ENCODE measurements around the gene SHANK2.

SHANK2 gene

DNA sequence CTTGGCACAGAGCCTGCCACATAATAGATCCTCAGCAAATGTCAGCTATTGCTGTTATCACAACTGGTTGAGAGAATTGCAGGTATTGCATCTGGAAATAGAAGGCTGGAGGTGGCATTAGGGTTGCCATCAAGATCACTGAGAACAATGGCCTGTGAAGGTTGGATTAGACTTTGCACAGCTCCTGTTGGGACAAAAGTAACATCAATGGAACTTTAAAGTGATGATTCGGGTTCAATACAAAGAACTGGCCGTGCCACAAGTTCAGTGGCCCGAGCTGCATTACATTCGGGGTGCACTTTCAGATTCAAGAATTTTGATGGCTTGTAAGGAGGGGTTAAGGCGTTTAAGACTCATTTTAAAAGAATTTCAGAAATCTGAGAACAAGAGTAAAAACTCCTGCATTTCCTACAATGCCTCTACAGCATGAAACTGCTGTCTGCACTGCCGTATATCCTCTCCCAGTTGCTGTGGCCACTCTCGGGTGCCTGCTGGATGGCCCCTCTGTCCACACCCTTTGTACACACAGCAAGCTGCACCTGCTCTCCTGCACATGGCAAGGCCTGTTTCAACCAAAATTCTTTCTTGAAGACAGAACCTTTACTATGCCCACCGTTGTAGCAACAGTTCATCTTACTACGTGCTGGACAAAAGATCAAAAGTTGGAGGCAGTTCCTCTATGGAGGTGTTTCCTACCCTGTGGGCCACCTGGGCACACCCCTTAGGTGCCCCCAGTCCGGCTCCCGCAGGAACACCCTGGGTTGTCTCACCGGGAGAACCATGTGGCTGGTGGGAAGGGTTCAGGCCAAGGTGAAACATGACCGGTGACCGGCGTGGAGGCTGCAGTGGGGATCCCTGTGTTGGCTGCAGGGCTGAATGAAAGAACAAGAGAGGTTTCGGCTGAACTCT lies 17.5 kb upstream of the SHANK2 start:
- in situ Hi-C loops (cut with MboI; ENCODE audit: low sequenced_read_pairs): no loop called here

DNA sequence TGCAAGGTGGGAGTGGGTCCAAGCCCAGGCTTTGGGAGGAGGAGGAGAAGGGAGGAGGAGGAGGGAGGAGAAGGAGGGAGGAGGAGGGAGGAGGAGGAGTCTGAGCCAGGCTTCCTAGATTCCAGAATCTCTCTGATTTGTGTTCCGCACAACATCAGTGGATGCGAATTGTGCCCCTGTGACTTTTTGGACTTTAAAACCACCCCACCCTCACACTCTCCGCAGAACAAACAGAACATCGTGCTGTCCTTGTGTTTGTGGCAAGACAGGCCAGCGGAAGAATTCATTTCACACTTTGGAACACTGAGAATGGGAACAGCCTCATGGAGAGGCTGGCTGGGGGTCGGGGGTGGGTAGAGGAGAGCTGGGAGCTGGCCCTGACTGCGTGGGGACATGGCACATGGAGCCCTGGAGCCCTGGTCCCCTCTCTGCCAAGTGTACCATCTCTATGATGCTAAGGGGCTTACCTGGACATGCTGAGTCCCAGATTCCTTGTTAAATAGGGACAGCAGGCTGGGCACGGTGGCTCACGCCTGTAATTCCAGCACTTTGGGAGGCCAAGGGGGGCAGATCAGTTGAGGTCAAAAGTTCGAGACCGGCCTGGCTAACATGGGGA lies 16.4 kb upstream of the SHANK2 start:
- in situ Hi-C loops (cut with MboI; ENCODE audit: low sequenced_read_pairs): no loop called here

DNA sequence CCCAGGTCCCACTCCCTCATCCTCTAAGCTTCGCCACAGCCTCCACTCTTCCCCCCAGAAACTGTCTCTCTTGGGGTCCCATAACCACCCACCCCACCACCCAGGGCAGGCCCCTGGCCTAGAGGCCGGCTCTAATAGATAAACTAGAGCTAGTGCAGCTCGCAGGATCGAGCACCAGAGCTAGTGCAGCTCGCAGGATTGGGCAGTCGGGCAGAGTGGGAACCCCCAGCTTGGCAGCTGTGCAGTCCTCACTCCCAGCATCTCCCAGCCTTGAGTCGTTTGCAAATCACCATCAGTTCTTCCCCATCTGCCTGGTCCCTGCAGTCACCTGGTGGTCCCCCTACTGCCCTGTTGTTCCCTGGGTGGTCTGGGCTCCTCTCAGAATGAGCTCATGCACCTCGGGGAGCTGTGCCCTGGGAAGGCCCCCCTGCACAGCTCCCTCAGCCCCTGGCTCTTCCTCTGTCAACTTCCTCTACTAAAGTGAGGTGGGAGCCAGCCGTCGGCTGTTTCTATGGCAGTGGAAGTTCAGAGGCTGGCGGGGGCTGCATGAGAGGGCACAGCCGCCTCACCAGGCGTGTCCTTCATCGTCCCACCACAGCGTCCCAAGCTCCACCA lies 15.5 kb upstream of the SHANK2 start:
- in situ Hi-C loops (cut with MboI; ENCODE audit: low sequenced_read_pairs): no loop called here

- in situ Hi-C loops (cut with MboI; ENCODE audit: low sequenced_read_pairs): no loop called here
Observed at GRCh38 chr11:71266114-71266833, 13.9 kb upstream of the SHANK2 start.

GRCh38 chr11:71265559-71266092 lies 13.2 kb upstream of the SHANK2 start:
- in situ Hi-C loops (cut with MboI; ENCODE audit: low sequenced_read_pairs): no loop called here

DNA sequence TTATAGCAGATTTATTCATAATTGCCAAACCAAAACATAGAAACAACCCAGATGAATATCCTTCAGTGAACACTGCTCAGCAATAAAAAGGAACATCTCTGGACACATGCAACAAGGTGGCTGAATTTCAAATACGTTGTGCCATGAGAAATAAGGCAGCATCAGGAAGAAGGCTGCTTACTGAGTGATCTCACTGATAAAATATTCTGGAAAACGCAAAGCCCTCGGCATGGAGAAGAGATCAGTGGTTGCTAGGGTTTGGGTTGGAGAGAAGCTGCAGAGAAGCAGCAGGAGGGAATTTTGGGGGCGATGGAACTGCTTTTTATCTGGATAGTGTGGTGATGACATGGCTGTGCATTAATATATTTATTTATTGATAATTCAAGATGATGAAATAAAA lies 11.0 kb upstream of the SHANK2 start:
- in situ Hi-C loops (cut with MboI; ENCODE audit: low sequenced_read_pairs): no loop called here

- in situ Hi-C loops (cut with MboI; ENCODE audit: low sequenced_read_pairs): no loop called here
Observed at GRCh38 chr11:71255800-71256479, 3.6 kb upstream of the SHANK2 start.

DNA sequence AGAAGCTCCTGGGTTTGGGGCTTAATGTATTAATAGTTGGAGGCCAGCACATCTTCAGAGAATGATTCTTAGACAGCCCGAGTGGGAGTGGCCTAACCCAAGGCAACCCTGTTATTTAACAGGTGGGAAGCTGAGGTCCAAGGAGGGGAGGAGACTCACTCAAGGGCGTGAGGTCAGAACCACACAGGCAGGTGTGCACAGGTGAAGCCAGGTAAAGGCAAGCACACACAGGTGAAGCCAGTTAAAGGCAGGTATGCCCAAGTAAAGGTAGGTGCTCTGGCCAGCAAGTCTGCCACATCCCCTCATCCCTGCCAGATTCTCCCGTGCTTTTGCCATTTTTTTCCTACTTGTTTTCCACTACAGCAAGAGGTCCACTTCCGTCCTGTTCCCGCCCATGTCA lies 2.9 kb upstream of the SHANK2 start:
- in situ Hi-C loops (cut with MboI; ENCODE audit: low sequenced_read_pairs): no loop called here

DNA sequence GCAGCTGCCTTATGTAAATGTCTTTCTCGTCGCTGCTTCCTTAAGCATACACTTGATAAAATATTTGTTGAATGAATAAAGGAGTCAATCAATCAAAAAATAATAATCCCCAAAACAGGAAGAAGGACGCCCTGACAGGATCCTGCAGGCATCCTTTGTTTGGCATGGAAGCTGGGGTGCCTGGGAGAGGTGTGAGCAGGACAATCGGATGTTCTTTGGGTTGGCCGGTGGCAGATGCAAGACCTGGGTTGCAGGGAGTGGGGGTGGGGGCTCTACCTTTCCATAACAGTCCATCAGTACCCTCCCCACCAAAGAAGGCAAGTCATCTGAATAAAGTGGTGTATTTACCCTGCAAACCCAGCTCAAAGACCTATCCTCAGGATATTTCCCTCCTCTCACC lies 1.4 kb upstream of the SHANK2 start:
- in situ Hi-C loops (cut with MboI; ENCODE audit: low sequenced_read_pairs): no loop called here

- in situ Hi-C loops (cut with MboI; ENCODE audit: low sequenced_read_pairs): no loop called here
Observed at GRCh38 chr11:71252770-71253730, 673 bp upstream of the SHANK2 start.

- in situ Hi-C loops (cut with MboI; ENCODE audit: low sequenced_read_pairs): no loop called here
Observed at GRCh38 chr11:71251761-71252268, 562 bp downstream of the SHANK2 start.

DNA sequence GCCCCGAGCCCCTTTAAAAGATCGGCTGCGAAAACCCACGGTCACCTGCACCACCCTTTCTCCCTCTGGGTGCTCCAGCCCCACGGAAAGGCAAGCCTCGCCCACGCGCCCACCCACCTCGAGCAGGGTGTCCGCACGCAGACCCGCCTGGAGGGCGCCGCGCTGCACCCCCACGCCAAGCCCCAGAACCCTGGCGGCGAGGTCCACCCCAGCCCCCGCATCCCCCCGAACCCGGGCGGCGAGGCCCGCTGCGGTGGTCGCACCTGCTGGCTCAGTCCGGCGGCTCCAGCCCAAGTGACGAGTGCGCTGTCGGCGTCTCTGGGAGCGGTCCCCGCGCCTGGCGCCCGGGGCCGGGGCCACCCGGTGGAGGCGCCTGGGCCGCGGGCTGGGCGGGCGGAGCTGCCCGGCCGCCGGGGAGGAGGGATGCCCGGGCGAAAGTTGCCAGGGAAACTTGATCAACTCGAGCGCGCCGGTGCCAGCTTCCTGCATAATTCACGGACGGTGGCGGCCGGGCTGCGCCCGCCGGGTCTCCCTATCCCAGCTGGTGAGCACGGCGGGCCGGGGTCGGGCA lies 1.1 kb downstream of the SHANK2 start:
- in situ Hi-C loops (cut with MboI; ENCODE audit: low sequenced_read_pairs): no loop called here

GRCh38 chr11:71250523-71251150 lies 1.7 kb downstream of the SHANK2 start:
- in situ Hi-C loops (cut with MboI; ENCODE audit: low sequenced_read_pairs): no loop called here

DNA sequence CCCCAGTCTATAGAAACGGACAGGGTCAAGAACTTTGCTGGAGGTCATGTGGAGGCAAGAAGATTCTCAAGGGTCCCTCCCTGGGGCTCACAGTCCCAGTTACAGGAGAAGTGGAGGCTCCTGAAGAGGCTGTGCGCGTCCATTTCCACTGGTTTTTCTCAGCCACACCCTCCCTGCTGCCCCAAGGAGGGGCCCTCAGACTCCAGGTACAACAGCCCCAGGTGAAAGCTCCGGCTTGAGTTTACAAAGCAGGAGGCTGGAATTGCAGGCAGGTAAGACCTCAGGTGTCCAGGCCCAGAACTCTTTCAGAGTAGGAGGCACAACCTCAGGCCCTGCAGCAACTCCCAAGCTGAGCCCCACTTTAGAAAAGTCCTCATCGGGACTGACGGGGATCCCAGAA lies 3.1 kb downstream of the SHANK2 start:
- in situ Hi-C loops (cut with MboI; ENCODE audit: low sequenced_read_pairs): no loop called here

DNA sequence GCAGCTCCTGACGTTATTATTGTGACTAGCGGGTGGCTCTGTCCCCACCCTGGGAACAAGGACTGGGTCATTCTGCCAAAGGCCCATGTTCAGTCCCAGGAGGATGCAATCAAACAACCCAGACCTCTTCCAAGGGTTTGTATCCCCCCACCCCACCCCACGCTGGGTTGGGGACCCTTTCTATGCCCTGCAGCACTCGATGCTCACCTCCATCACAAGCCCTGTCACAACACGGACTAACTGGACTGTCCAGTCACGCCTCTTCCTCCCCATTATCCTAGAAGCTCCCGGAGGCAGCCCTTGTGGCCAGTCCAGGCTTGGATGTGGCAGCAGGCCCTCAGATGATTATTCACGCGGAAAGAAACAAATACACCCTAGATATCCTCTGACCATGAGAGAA lies 3.7 kb downstream of the SHANK2 start:
- in situ Hi-C loops (cut with MboI; ENCODE audit: low sequenced_read_pairs): no loop called here

DNA sequence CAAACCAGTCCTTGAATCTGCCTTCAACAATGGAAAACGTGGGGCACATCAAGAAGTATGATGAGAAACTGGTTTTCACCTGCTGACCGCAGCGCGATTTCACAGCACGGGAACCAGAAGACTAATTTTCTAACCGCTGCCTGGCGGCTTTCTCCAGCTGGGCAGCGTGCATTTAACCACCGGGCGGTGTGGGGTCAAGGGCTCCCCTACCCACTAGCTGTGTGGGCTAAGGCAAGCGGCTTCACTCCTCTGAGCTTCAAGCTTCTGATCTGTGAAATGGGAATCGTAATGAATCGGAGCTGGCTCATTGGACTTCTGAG lies 4.2 kb downstream of the SHANK2 start:
- in situ Hi-C loops (cut with MboI; ENCODE audit: low sequenced_read_pairs): no loop called here

GRCh38 chr11:71247551-71248250 lies 4.7 kb downstream of the SHANK2 start:
- in situ Hi-C loops (cut with MboI; ENCODE audit: low sequenced_read_pairs): no loop called here

GRCh38 chr11:71246559-71246958 lies 5.8 kb downstream of the SHANK2 start:
- in situ Hi-C loops (cut with MboI; ENCODE audit: low sequenced_read_pairs): no loop called here

All from HL-60/S4 treated with phorbol 12-myristate 13-acetate at 8.2 ng/mL for 4 days and 3 days (cell line).